Pancreas (tissue), 10 donors: ENCODE results near the gene ZNF521. TPM values are rescaled to one million over a fixed set of nuclear protein-coding genes. Genes with fewer than 3 reads are reported as not detected.

Experiments
- ATAC-seq, 4 donors: fragments of 200-7000 bp; cut with Tn5 transposase; one replicate each; pipeline versions ENCODE4 v1.8.0 to v1.9.1; 2020; ENCODE audit warnings: mild to moderate bottlenecking in 4 of 4, moderate library complexity in 4 of 4
- DNase-seq, 6 donors: peaks; one replicate each; pipeline ENCODE4 v3.0.0-alpha.2; 2020
- FAIRE-seq: peaks from 2 replicates; lab custom pipeline; 2012; peaks lifted over from hg19 to GRCh38; lab: Jason Lieb, UNC
- H3K27ac ChIP-seq, 4 donors: fragments of 200-600 bp; sonication (generic); 1 replicate in 3 of 4; 2 replicates in 1 of 4; pipeline versions ENCODE4 v1.5.0 to v1.8.0; 2020
- H3K27me3 ChIP-seq, 4 donors: fragments of 200-600 bp; one replicate each; pipeline ENCODE4 v1.8.0; 2021
- H3K36me3 ChIP-seq, 3 donors: fragments of 200-600 bp; sonication (generic) in 1 of 3; one replicate each; pipeline versions ENCODE4 v1.5.0 to v1.8.0; 2020 to 2021
- H3K4me1 ChIP-seq, 3 donors: fragments of 200-600 bp; one replicate each; pipeline ENCODE4 v1.8.0; 2021
- H3K4me3 ChIP-seq, 4 donors: fragments of 200-600 bp; sonication (generic) in 2 of 4; one replicate each; pipeline versions ENCODE4 v1.5.0 to v1.8.0; 2020 to 2021
- H3K9me3 ChIP-seq, 4 donors: fragments of 200-600 bp; one replicate each; pipeline ENCODE4 v1.8.0; 2021
- CTCF ChIP-seq, 4 donors: fragments of 200-600 bp; sonication (generic) in 3 of 4; IDR thresholded peaks; one replicate each; pipeline versions ENCODE4 v1.5.0 to v1.8.0; 2021; ENCODE audit warnings: antibody characterized with exemption in 4 of 4
- WGBS, 2 donors: extraction: QIAGEN DNeasy Blood & Tissue Kit; methylation state at CpG; one replicate each; pipeline ENCODE4 v1.1.7; 2013; 5-methylcytosine and 5-hydroxymethylcytosine counted together
- intact Hi-C, 3 donors: fragments of 100-400 bp; cut with DNase I; formaldehyde crosslinking; loops; one replicate each; pipeline versions ENCODE4 v1.11.1 to v1.14.2; 2022
- polyA plus RNA-seq, 2 donors: library from polyadenylated mRNA; stranded (reverse); fragments of 200-250 nt; gene quantifications; one replicate each; pipeline ENCODE4 v1.2.3, GENCODE V29; 2013
- total RNA-seq, 6 donors: library from RNA; stranded (reverse); fragmentation: NEBNext Ultra II Directional in 4 of 6; extraction: Animal tissue kit (Norgen Biotek cat#: 25700) in 4 of 6; gene quantifications; one replicate each; pipeline versions ENCODE4 v1.2.1 to v1.2.4, GENCODE V29; 2021 to 2023
- donor health status: healthy with polysubstance abuse.
- donor health status: DM: no; HTN: no; CAD: no; lungs with moderate emphysema.
- donor health status: DM: no; HTN: no; CAD: no.
- donor health status: control.
- donor health status: control.
- donor health status: Bipolar disorder and iron deficiency.
- donor health status: DM: yes; HTN: yes; CAD: no.
- donor health status: DM: no; HTN: no; CAD: no.
- donor health status: DM: no; HTN: no; CAD: no.
- donor health status: DM: yes; HTN: yes; CAD: no.

Gene ZNF521
- total and polyA plus RNA-seq, 8 donors, result 0.42 to 6.0 (median 1.5) TPM

- no peak overlapping the region for H3K4me3 ChIP-seq
- FAIRE-seq, result no peak
- DNase-seq, result no peak
- no peaks in the 10 kb centered on the region for H3K9me3 ChIP-seq
- no peaks in the 10 kb centered on the region for H3K4me1 ChIP-seq
- H3K36me3 ChIP-seq, result no peaks in the 10 kb centered on the region
- no peak for ATAC-seq
- TF ChIP-seq CTCF (IDR thresholded peaks at IDR 0.05), result no peak
- intact Hi-C loops, result no loop called here
- WGBS, 2 donors, result 28 to 47% methylated on average over 5 of the region's 5 CpGs
- no peak overlapping the region for H3K27ac ChIP-seq
- peaks cover 0 to 13% (median 3%) of the 10 kb centered on the region in 4 donors for H3K27me3 ChIP-seq
These were observed 18.4 kb upstream of the ZNF521 start for GRCh38 chr18:25370391-25370790.

GRCh38 chr18:25365242-25365641 lies 13.3 kb upstream of the ZNF521 start:
- Histone ChIP-seq H3K4me3 (no peak overlapping the region), H3K4me1 (no peaks in the 10 kb centered on the region), H3K27me3 (peaks cover 0 to 8% (median 4%) of the 10 kb centered on the region in 4 donors), H3K36me3 (no peaks in the 10 kb centered on the region), H3K9me3 (no peaks in the 10 kb centered on the region), H3K27ac (no peak overlapping the region)
- FAIRE-seq (no peak), ATAC-seq (no peak), DNase-seq (no peak)
- 41 to 58% methylated on average over 3 of the region's 3 CpGs for WGBS, 2 donors
- TF ChIP-seq CTCF (IDR thresholded peaks at IDR 0.05), result no peak
- intact Hi-C loops, result no loop called here

- H3K9me3 ChIP-seq, result no peaks in the 10 kb centered on the region
- H3K4me1 ChIP-seq, result no peaks in the 10 kb centered on the region
- DNase-seq, result no peak
- H3K27me3 ChIP-seq, result peaks cover 0 to 8% (median 2%) of the 10 kb centered on the region in 4 donors
- no peak for ATAC-seq
- no peak for FAIRE-seq
- intact Hi-C loops, result no loop called here
- no peak overlapping the region for H3K4me3 ChIP-seq
- no peak overlapping the region for H3K27ac ChIP-seq
- no peaks in the 10 kb centered on the region for H3K36me3 ChIP-seq
- TF ChIP-seq CTCF (IDR thresholded peaks at IDR 0.05), result no peak
These were observed 12.8 kb upstream of the ZNF521 start for GRCh38 chr18:25364732-25365131.

GRCh38 chr18:25360301-25360899 lies 8.4 kb upstream of the ZNF521 start:
- Histone ChIP-seq H3K36me3 (no peaks in the 10 kb centered on the region), H3K4me1 (no peaks in the 10 kb centered on the region), H3K9me3 (no peaks in the 10 kb centered on the region), H3K27ac (no peak overlapping the region), H3K27me3 (peaks cover 0 to 16% (median 4%) of the 10 kb centered on the region in 4 donors), H3K4me3 (no peak overlapping the region)
- 57 to 71% methylated on average over 5 of the region's 5 CpGs for WGBS, 2 donors
- FAIRE-seq (no peak), ATAC-seq (no peak), DNase-seq (no peak)
- intact Hi-C loops, result no loop called here
- no peak for TF ChIP-seq CTCF (IDR thresholded peaks at IDR 0.05)

- DNase-seq (no peak), FAIRE-seq (no peak), ATAC-seq (no peak)
- intact Hi-C loops, result no loop called here
- Histone ChIP-seq H3K36me3 (no peaks in the 10 kb centered on the region), H3K4me3 (no peak overlapping the region), H3K9me3 (no peaks in the 10 kb centered on the region), H3K4me1 (peaks cover 0 to 9% (median 8%) of the 10 kb centered on the region in 3 donors), H3K27ac (no peak overlapping the region), H3K27me3 (peaks cover 0 to 27% (median 2%) of the 10 kb centered on the region in 4 donors)
- WGBS, 2 donors, result 33 to 50% methylated on average over 4 of the region's 4 CpGs
- TF ChIP-seq CTCF (IDR thresholded peaks at IDR 0.05), result no peak
These were observed 1.1 kb upstream of the ZNF521 start for GRCh38 chr18:25353080-25353479.
